ENCODE results near the gene APOC1. TPM values are rescaled to one million over a fixed set of nuclear protein-coding genes. Genes with fewer than 3 reads are reported as not detected.

Gene APOC1
- total RNA-seq, 1 donor from 2014 or later, result 5.3 TPM

DNA sequence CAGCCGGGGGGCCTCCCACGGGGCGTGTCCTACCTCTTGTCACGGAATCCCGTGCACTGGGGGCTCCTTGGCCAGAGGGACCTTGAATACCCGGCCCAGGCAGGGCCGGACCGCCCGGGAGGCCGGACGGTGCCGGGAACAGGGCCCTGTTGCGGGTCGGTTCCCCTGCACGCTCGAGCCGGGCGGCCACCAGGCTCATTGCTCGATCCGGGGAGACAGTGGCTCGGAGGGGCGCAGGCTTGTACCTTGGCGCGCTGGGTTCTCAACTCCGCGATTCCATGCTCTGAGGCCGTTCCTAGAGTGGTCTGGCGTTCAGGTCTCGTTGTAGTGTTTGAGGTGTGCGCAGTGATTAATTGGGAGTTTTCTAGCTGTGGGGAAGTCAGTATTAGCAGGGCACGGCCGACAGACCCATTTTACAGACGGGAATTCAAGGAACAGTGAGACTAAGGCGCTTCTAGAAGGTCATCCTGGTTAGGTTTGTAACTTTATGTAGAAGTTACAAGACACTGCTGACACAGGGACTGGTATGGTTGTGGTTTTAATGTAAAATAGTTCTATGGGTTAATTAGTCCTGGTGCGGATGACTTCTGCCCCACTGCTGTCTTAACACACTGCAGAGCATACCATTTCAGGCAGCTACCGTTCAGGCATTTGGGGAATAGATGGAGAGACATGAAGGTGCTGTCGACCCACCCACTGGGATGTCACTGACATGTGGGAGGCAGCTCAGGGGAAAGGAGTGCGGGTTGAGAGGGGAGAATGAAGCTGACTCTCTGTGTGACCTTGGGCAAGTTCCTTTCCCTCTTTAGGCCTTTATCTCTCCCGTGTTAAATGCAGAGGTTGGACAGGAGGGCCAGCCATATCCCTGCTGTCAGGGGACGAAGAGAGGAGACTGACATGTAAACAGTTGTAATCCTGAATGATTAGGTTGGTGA, 41.4 kb downstream of the APOC1 start:
- no peak for DNase-seq

- no peak for DNase-seq
Measured at GRCh38 chr19:44957526-44957925, 43.1 kb downstream of the APOC1 start.

- no peak for DNase-seq
Measured at GRCh38 chr19:44958090-44958489, 43.7 kb downstream of the APOC1 start.

- no peak for DNase-seq
Measured at GRCh38 chr19:44959691-44960090, 45.3 kb downstream of the APOC1 start.

DNA sequence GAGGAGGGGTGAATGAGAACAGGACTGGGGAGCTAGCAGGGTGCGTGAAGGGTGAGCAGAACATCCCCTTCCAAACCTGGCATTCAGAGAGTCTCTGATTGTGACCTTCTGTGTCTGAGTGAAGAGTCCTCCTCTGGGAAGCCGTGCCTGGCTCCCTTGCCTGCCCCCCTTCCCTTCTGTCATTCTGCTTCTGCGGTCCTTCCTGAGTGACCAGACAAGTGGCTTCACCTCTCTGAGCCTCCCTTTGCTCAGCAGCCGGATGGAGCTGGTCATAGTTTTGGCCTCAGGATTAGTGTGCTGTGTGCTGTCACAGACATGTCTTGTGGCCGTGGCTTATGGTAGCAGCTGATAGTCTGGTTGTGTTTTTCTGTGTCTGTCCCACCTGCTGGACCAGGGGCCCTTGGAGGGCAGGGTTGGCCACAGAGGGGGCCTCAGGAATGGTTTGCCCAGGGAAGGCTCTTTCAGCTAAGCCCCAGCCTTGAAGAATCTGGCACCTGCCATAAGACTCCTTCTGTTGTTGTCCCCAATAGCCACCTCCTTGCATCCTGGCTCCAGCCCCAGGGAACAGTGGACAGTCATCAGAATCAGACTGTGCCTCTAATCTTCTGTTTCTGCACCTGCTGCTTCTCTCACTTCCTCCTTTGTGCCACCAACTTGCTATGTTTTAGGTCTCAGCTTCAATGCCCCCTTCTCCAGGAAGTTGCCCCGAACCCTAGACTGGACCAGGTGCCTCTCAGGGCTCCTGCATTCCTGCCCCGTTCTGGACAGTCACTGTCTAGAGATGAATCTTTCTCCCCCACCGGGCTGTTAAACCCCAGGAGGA, 46.7 kb downstream of the APOC1 start:
- DNase-seq, result no peak

- DNase-seq, result no peak
Measured at GRCh38 chr19:44961821-44962220, 47.4 kb downstream of the APOC1 start.

DNA sequence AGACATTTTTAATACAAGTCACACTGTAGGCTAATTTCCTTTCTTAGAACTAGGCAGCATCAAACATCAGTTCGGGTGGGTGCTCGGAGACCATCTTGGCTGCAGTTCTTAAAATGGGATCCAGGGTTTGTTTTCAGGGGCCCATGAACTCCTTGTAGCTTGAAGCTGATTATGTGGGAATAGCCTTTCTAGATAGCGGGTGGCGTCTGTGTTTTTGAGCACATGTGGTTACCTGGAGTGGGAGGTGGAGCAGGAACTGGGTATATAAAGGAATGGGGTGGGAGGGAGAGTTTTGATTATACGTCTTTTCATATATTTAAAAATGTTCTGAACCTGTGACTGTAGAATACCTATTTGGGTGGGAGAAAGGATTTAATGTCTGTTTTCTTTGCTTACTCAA, 53.7 kb downstream of the APOC1 start:
- DNase-seq, result no peak

- no peak for DNase-seq
Measured at GRCh38 chr19:44968670-44969069, 54.3 kb downstream of the APOC1 start.

Other genes with a start within 250 kb of the APOC1 start
- 2.0 TPM for gene CEACAM19, start 243.1 kb upstream of the APOC1 start, total RNA-seq
- gene CEACAM16, start 215.5 kb upstream of the APOC1 start, total RNA-seq, result not detected
- gene BCL3, start 165.9 kb upstream of the APOC1 start, total RNA-seq, result not detected
- not detected for gene CBLC, start 136.7 kb upstream of the APOC1 start, total RNA-seq
- gene BCAM, start 105.5 kb upstream of the APOC1 start, total RNA-seq, result 2.3 TPM
- gene NECTIN2, start 68.3 kb upstream of the APOC1 start, total RNA-seq, result 29.2 TPM
- 23.1 TPM for gene TOMM40, start 23.4 kb upstream of the APOC1 start, total RNA-seq
- 68.9 TPM for gene APOE, start 8.8 kb upstream of the APOC1 start, total RNA-seq
- not detected for gene APOC4, start 27.6 kb downstream of the APOC1 start, total RNA-seq
- 1.4 TPM for gene APOC2, start 31.4 kb downstream of the APOC1 start, total RNA-seq
- gene CLPTM1, start 40.8 kb downstream of the APOC1 start, total RNA-seq, result 27.5 TPM
- gene RELB, start 86.9 kb downstream of the APOC1 start, total RNA-seq, result 0.62 TPM
- 3.9 TPM for gene CLASRP, start 124.4 kb downstream of the APOC1 start, total RNA-seq
- not detected for gene ZNF296, start 161.9 kb downstream of the APOC1 start, total RNA-seq
- 13.3 TPM for gene GEMIN7, start 164.7 kb downstream of the APOC1 start, total RNA-seq
- 20.6 TPM for gene PPP1R37, start 178.6 kb downstream of the APOC1 start, total RNA-seq
- gene NKPD1, start 246.4 kb downstream of the APOC1 start, total RNA-seq, result 0.47 TPM